K562 (cell line): ENCODE data around the gene ANAPC16. TPM values are rescaled to one million over a fixed set of nuclear protein-coding genes. Genes with fewer than 3 reads are reported as not detected.

Experiments
- ATAC-seq: fragments of 200-7000 bp; cut with Tn5 transposase; 3 replicates; pipeline ENCODE4 v1.9.1; 2020; ENCODE audit warnings: moderate library complexity
- BruUV-seq: library from RNA; stranded (reverse); fragments of 400-500 nt; replicated peaks from 2 replicates; lab custom pipeline; 2021; lab: Mats Ljungman, UMichigan
- CTCF ChIA-PET: fragments of 300-600 bp; formaldehyde crosslinking; extraction: SDS; loops from one replicate; lab custom pipeline; 2021; ENCODE audit warnings: low intra/inter-chr PET ratio; lab: Yijun Ruan, JAX
- POLR2A ChIA-PET: fragments of 300-600, 350-650 bp; sonication (Branson Sonifier 250); formaldehyde crosslinking; extraction: SDS; loops from one replicate; lab custom pipeline; 2021; ENCODE audit warnings: antibody characterized with exemption, inconsistent platforms; lab: Yijun Ruan, JAX
- DNase-seq, 4 experiments: peaks; one replicate each; pipeline versions ENCODE4 v3.0.0 to v3.0.0-alpha.2; 2011 to 2018; ENCODE audit warnings: low spot score in 3 of 4, mixed read lengths in 3 of 4; ENCODE audit errors: extremely low read depth in 1 of 4
- FAIRE-seq: peaks from 2 replicates; lab custom pipeline; 2011; peaks lifted over from hg19 to GRCh38; lab: Jason Lieb, UNC
- H2AFZ ChIP-seq: 2 replicates; pipeline ENCODE4 v1.6.0; 2011; ENCODE audit warnings: low read depth, low read length, control low read depth, inconsistent platforms
- H3K27ac ChIP-seq: fragments of 200-600 bp; 3 replicates; pipeline ENCODE4 v1.8.0; 2011; ENCODE audit warnings: low read depth, mild to moderate bottlenecking, control low read depth, inconsistent platforms, low read length, moderate library complexity, mixed read lengths; ENCODE audit errors: extremely low read depth
- H3K27me3 ChIP-seq, 2 experiments: fragments of 300-600 bp in 1 of 2; 2 replicates in 1 of 2; 3 replicates in 1 of 2; pipeline versions ENCODE4 v1.6.0 to v1.8.0; 2011; ENCODE audit warnings: inconsistent platforms in 2 of 2, low read length in 2 of 2, mild to moderate bottlenecking in 1 of 2, mixed read lengths in 1 of 2, moderate library complexity in 1 of 2; ENCODE audit not compliant: control insufficient read depth in 2 of 2, insufficient read depth in 2 of 2
- H3K36me3 ChIP-seq: fragments of 300-600 bp; 3 replicates; pipeline ENCODE4 v1.8.0; 2011; ENCODE audit warnings: mild to moderate bottlenecking, low read length, inconsistent platforms; ENCODE audit not compliant: control insufficient read depth, insufficient read depth
- H3K4me1 ChIP-seq, 2 experiments: fragments of 200-600 bp in 1 of 2; replicated peaks in 1 of 2; 2 replicates in 1 of 2; 3 replicates in 1 of 2; pipeline versions ENCODE4 v1.5.1 to v1.8.0; 2011; ENCODE audit warnings: inconsistent platforms in 2 of 2, low read length in 2 of 2, mild to moderate bottlenecking in 1 of 2, mixed read lengths in 1 of 2, moderate library complexity in 1 of 2; ENCODE audit not compliant: control insufficient read depth in 2 of 2, insufficient read depth in 2 of 2
- H3K4me2 ChIP-seq: 2 replicates; pipeline ENCODE4 v1.6.1; 2011; ENCODE audit warnings: low read length, control low read depth, inconsistent platforms, mixed read lengths; ENCODE audit not compliant: insufficient read depth
- H3K4me3 ChIP-seq: fragments of 200-600 bp; sonication (generic), shearing (Covaris generic); 2 replicates; pipeline ENCODE4 v1.5.1; 2016; ENCODE audit warnings: control low read depth, inconsistent platforms
- H3K79me2 ChIP-seq: fragments of 200-600 bp; 3 replicates; pipeline ENCODE4 v1.8.0; 2011; ENCODE audit warnings: low read length, inconsistent platforms; ENCODE audit not compliant: control insufficient read depth, insufficient read depth
- H3K9ac ChIP-seq, 2 experiments: 2 replicates each; pipeline versions ENCODE4 v1.6.0 to v1.6.1; 2011; ENCODE audit warnings: low read depth in 2 of 2, low read length in 2 of 2, control low read depth in 1 of 2, inconsistent platforms in 1 of 2, mild to moderate bottlenecking in 1 of 2, mixed read lengths in 1 of 2; ENCODE audit not compliant: insufficient read depth in 1 of 2
- H3K9me1 ChIP-seq: one replicate; pipeline ENCODE4 v1.6.0; 2011; ENCODE audit warnings: inconsistent platforms, mild to moderate bottlenecking, low read length, moderate library complexity; ENCODE audit not compliant: control insufficient read depth, insufficient read depth
- H3K9me3 ChIP-seq: replicated peaks from 2 replicates; pipeline ENCODE4 v1.5.1; 2011; ENCODE audit warnings: low read depth, low read length, inconsistent platforms; ENCODE audit not compliant: control insufficient read depth, insufficient read depth
- H4K20me1 ChIP-seq: replicated peaks from 2 replicates; pipeline ENCODE4 v1.6.1; 2011; ENCODE audit warnings: low read length, inconsistent platforms, mixed read lengths; ENCODE audit not compliant: control insufficient read depth, insufficient read depth
- CREB1 ChIP-seq, 2 experiments: sonication (generic) in 1 of 2; formaldehyde crosslinking in 1 of 2; IDR thresholded peaks; 2 replicates each; pipeline versions ENCODE4 v1.6.1 to v1.8.0; 2012 to 2022; ENCODE audit warnings: inconsistent platforms in 1 of 2, mild to moderate bottlenecking in 1 of 2, missing genetic modification reagents in 1 of 2, moderate library complexity in 1 of 2
- GATAD2A ChIP-seq: fragments of 450-650 bp; IDR thresholded peaks from 2 replicates; pipeline ENCODE4 v1.6.1; 2017
- HDAC1 ChIP-seq, 2 experiments: fragments of 450-650 bp; IDR thresholded peaks; 2 replicates each; pipeline ENCODE4 v1.6.1; 2016 to 2017; ENCODE audit warnings: inconsistent platforms in 1 of 2, mild to moderate bottlenecking in 1 of 2, moderate library complexity in 1 of 2
- HOXB6 ChIP-seq: fragments of 250-450 bp; sonication (Bioruptor Pico); IDR thresholded peaks from 2 replicates; pipeline ENCODE4 v1.5.1; 2022; ENCODE audit warnings: mild to moderate bottlenecking, borderline replicate concordance
- KDM2B ChIP-seq: fragments of 250-450 bp; sonication (Bioruptor Pico); IDR thresholded peaks from 2 replicates; pipeline ENCODE4 v1.8.0; 2021; ENCODE audit warnings: mild to moderate bottlenecking, moderate library complexity
- MAZ ChIP-seq, 2 experiments: fragments of 450-650 bp in 1 of 2; sonication (generic) in 1 of 2; formaldehyde crosslinking; IDR thresholded peaks in 1 of 2; conservative IDR thresholded peaks in 1 of 2; 2 replicates each; pipeline versions ENCODE4 v1.4.0 to v1.5.0; 2020; ENCODE audit warnings: mild to moderate bottlenecking in 1 of 2, missing genetic modification reagents in 1 of 2
- MYNN ChIP-seq, 2 experiments: sonication (generic); formaldehyde crosslinking in 1 of 2; IDR thresholded peaks; 2 replicates each; pipeline versions ENCODE4 v1.5.0 to v1.6.1; 2016 to 2020; ENCODE audit warnings: antibody characterized with exemption in 1 of 2, missing genetic modification reagents in 1 of 2
- OTX1 ChIP-seq: fragments of 450-650 bp; formaldehyde crosslinking; IDR thresholded peaks from 2 replicates; pipeline ENCODE4 v1.4.0; 2022; ENCODE audit warnings: mild to moderate bottlenecking
- RBM15 ChIP-seq: fragments of 200-400 bp; formaldehyde crosslinking; IDR thresholded peaks from 2 replicates; pipeline ENCODE4 v1.6.1; 2018; ENCODE audit warnings: mild to moderate bottlenecking, low read length, moderate library complexity; ENCODE audit not compliant: insufficient read depth
- SIN3A ChIP-seq, 2 experiments: fragments of 150-350 bp in 1 of 2; IDR thresholded peaks; 2 replicates each; pipeline ENCODE4 v1.6.1; 2011 to 2016; ENCODE audit warnings: borderline replicate concordance in 2 of 2, low read depth in 2 of 2, low read length in 2 of 2, mild to moderate bottlenecking in 2 of 2, moderate library complexity in 2 of 2; ENCODE audit not compliant: control insufficient read depth in 1 of 2
- SLC30A9 ChIP-seq: fragments of 250-450 bp; sonication (Bioruptor Pico); IDR thresholded peaks from 2 replicates; pipeline ENCODE4 v1.8.0; 2022; ENCODE audit warnings: mild to moderate bottlenecking, moderate library complexity
- TEAD1 ChIP-seq, 2 experiments: fragments of 450-650 bp in 1 of 2; sonication (generic) in 1 of 2; formaldehyde crosslinking; IDR thresholded peaks; 2 replicates each; pipeline versions ENCODE4 v1.4.0 to v1.8.0; 2020 to 2022; ENCODE audit warnings: mild to moderate bottlenecking in 2 of 2, missing genetic modification reagents in 1 of 2
- TGIF2 ChIP-seq: sonication (generic); formaldehyde crosslinking; IDR thresholded peaks from 2 replicates; pipeline ENCODE4 v1.8.1; 2022; ENCODE audit warnings: mild to moderate bottlenecking, missing genetic modification reagents, moderate library complexity
- TSC22D4 ChIP-seq: fragments of 450-650 bp; IDR thresholded peaks from 2 replicates; pipeline ENCODE4 v1.6.1; 2016; ENCODE audit warnings: missing genetic modification characterization, missing biosample characterization, control low read depth
- UBTF ChIP-seq, 2 experiments: IDR thresholded peaks; 2 replicates each; pipeline ENCODE4 v1.6.1; 2012; ENCODE audit warnings: improper control_type of control experiment in 2 of 2, low read depth in 2 of 2, low read length in 2 of 2, borderline replicate concordance in 1 of 2
- YBX1 ChIP-seq: fragments of 450-650 bp; IDR thresholded peaks from 2 replicates; pipeline ENCODE4 v1.7.1; 2016; ENCODE audit warnings: mild to moderate bottlenecking
- ZFPM2 ChIP-seq: fragments of 250-450 bp; sonication (Bioruptor Pico); IDR thresholded peaks from 2 replicates; pipeline ENCODE4 v1.5.1; 2022; ENCODE audit warnings: mild to moderate bottlenecking
- ZNF212 ChIP-seq: fragments of 450-650 bp; formaldehyde crosslinking; IDR thresholded peaks from 2 replicates; pipeline ENCODE4 v1.4.0; 2020; ENCODE audit warnings: mild to moderate bottlenecking
- ZNF717 ChIP-seq: fragments of 250-450 bp; sonication (Bioruptor Pico); IDR thresholded peaks from 2 replicates; pipeline ENCODE4 v1.5.0; 2021
- whole genome bisulfite sequencing: fragments of 100-300 bp; shearing (Covaris generic); methylation state at CpG from one replicate; pipeline ENCODE4 v1.1.6; 2016; ENCODE audit warnings: low coverage, mixed read lengths; ENCODE audit not compliant: insufficient coverage; ENCODE audit errors: missing lambda C conversion rate; 5-methylcytosine and 5-hydroxymethylcytosine counted together
- in situ Hi-C: fragments of 300-500 bp; cut with MboI; formaldehyde crosslinking; loops from 4 replicates; pipeline ENCODE4 v1.15.0; 2018; ENCODE audit warnings: inconsistent platforms, mixed read lengths
- intact Hi-C: fragments of 100-400 bp; cut with micrococcal nuclease; formaldehyde crosslinking; loops from 2 replicates; pipeline ENCODE4 v1.14.2; 2022
- polyA plus RNA-seq, 8 experiments: library from polyadenylated mRNA; depleted of rRNA in 4 of 8; stranded (reverse) in 5 of 8; unstranded in 3 of 8; fragments of >200 nt; fragmentation: Nextera tagmentation in 2 of 8; fragmentation: Illumina TruSeq in 1 of 8; extraction: Ambion mirVana in 2 of 8; extraction: Trizol in 1 of 8; gene quantifications; 2 replicates each; pipeline versions ENCODE4 v1.2.1 to v1.2.3, GENCODE V29; 2011 to 2014; ENCODE audit warnings: inconsistent platforms in 1 of 8, missing spikeins in 1 of 8
- total RNA-seq, 7 experiments: library from RNA; depleted of rRNA in 6 of 7; stranded (reverse); fragments of >200 nt in 6 of 7; fragmentation: Illumina TruSeq in 2 of 7; extraction: Trizol in 2 of 7; gene quantifications; 2 replicates each; pipeline versions ENCODE4 v1.2.1 to v1.2.3, GENCODE V29; 2011 to 2021; ENCODE audit warnings: low replicate concordance in 1 of 7

The ANAPC16 gene
- total and polyA plus RNA-seq, 9 of the 15 experiments (the other 6 are each of a cell fraction or from before 2014, with no cell fraction given): 42.6 to 208 (median 108) TPM

GRCh38 chr10:72274213-72274729 lies 58.5 kb downstream of the ANAPC16 start:
- FAIRE-seq (no peak), DNase-seq (peak in 3 of 4 experiments; percentile 59 to 71 (median 67)), ATAC-seq (peak; percentile 0)
- no peaks in the 10 kb centered on the region for H3K9me3 ChIP-seq
- intact Hi-C loops: no loop called here
- H4K20me1 ChIP-seq: peaks cover 28% of the 10 kb centered on the region
- CTCF ChIA-PET: interaction anchor here (1.8 kb wide), 1 partner anchor 63 kb away, joined by 12 read pairs; no protein-coding TSS in a partner anchor
- H3K9ac ChIP-seq: peak overlapping the region; percentile 91 to 99
- H3K9me1 ChIP-seq: no peaks in the 10 kb centered on the region
- peak overlapping the region; percentile 52 for H2AFZ ChIP-seq
- H3K27me3 ChIP-seq: no peaks in the 10 kb centered on the region
- peaks cover 25% of the 10 kb centered on the region for H3K36me3 ChIP-seq
- TSS peak; percentile 76 for BruUV-seq
- POLR2A ChIA-PET: interaction anchor here (0.6 to 10.1 kb wide), 36 partner anchors 10 to 1006 kb away, joined by 3 to 277 read pairs (median 6); partner anchors contain the start of genes ANAPC16, ASCC1 and DNAJC9
- H3K27ac ChIP-seq: peak overlapping the region; percentile 87
- H3K79me2 ChIP-seq: peaks cover 39% of the 10 kb centered on the region
- in situ Hi-C loops: loop anchor here (10.0 kb wide), 1 partner anchor 611 kb away; no protein-coding TSS in a partner anchor
- peak overlapping the region; percentile 95 for H3K4me2 ChIP-seq
- 1% methylated on average over 40 of the region's 40 CpGs for WGBS
- H3K4me1 ChIP-seq: peaks cover 34 to 44% of the 10 kb centered on the region in 2 experiments
- H3K4me3 ChIP-seq: peak overlapping the region; percentile 86
- TF ChIP-seq HOXB6 (CRISPR knock-in tag) (0 out of 2 replicates have a peak, but pooled peaks have one; percentile 33), KDM2B (peak; percentile 67; the same call in 1 of the 2 replicates), UBTF (IDR thresholded peaks at IDR 0.05; ENCODE audit: borderline replicate concordance in 1 of 2, low read depth in 2 of 2, low read length in 2 of 2) (peak; percentile 89 to 97; a peak in 3 of 4 replicates), YBX1 (no peak), TSC22D4 (tag) (no peak), TEAD1 (CRISPR knock-in tag; IDR thresholded peaks at IDR 0.05) (peak in 1 of 2 experiments; percentile 17; a peak in 1 of 4 replicates), RBM15 (0 out of 2 replicates have a peak, but pooled peaks have one; percentile 81), CREB1 (IDR thresholded peaks at IDR 0.05) (no peak), CREB1 (CRISPR knock-in tag; IDR thresholded peaks at IDR 0.05) (0 out of 2 replicates have a peak, but pooled peaks have one; percentile 20), ZFPM2 (CRISPR knock-in tag) (peak; percentile 48), MYNN (IDR thresholded peaks at IDR 0.05) (no peak), MYNN (CRISPR knock-in tag; IDR thresholded peaks at IDR 0.05) (no peak), GATAD2A (no peak), ZNF717 (CRISPR knock-in tag) (peak; percentile 92; the same call in 1 of the 2 replicates), ZNF212 (peak; percentile 87), OTX1 (CRISPR knock-in tag) (no peak), SIN3A (IDR thresholded peaks at IDR 0.05; ENCODE audit: borderline replicate concordance in 2 of 2, control insufficient read depth in 1 of 2, low read depth in 2 of 2, low read length in 2 of 2) (0 out of 4 replicates have a peak, but pooled peaks of 1 of the 2 experiments have one; percentile 6), SLC30A9 (0 out of 2 replicates have a peak, but pooled peaks have one; percentile 19), MAZ (CRISPR knock-in tag; conservative IDR thresholded peaks at IDR 0.05 in 1 of 2, IDR thresholded peaks at IDR 0.05 in 1 of 2) (no peak), TGIF2 (CRISPR knock-in tag) (peak; percentile 73), HDAC1 (IDR thresholded peaks at IDR 0.05) (peak in 1 of 2 experiments; percentile 44; a peak in 1 of 4 replicates)
